ENCODE data around the gene DAPK1. TPM values are rescaled to one million over a fixed set of nuclear protein-coding genes. Genes with fewer than 3 reads are reported as not detected.

Gene DAPK1
- total and polyA plus RNA-seq, 8 donors, result 78.2 to 242 (median 215) TPM

GRCh38 chr9:87615547-87616148, 118.0 kb downstream of the DAPK1 start:
- ATAC-seq, result peak; percentile 19
- H3K27me3 ChIP-seq, result no peaks in the 10 kb centered on the region
- intact Hi-C loops (cut with DNase I), result no loop called here
- H3K27ac ChIP-seq, result peak overlapping the region in 1 of 2 donors; percentile 39
- no peaks in the 10 kb centered on the region for H3K9me3 ChIP-seq
- H3K4me1 ChIP-seq, result peaks cover 31 to 68% of the 10 kb centered on the region in 2 donors
- no peak for TF ChIP-seq CTCF (IDR thresholded peaks at IDR 0.05)
- H3K4me3 ChIP-seq, result no peak overlapping the region
- H3K36me3 ChIP-seq, result peaks cover 0 to 5% of the 10 kb centered on the region in 2 donors
- no peak for DNase-seq

- peaks cover 18 to 46% of the 10 kb centered on the region in 2 donors for H3K4me1 ChIP-seq
- ATAC-seq (no peak), DNase-seq (no peak)
- intact Hi-C loops (cut with DNase I), result no loop called here
- H3K27ac ChIP-seq, result peak overlapping the region in 1 of 2 donors; percentile 41
- H3K36me3 ChIP-seq, result peaks cover 0 to 5% of the 10 kb centered on the region in 2 donors
- no peak overlapping the region for H3K4me3 ChIP-seq
- no peaks in the 10 kb centered on the region for H3K9me3 ChIP-seq
- H3K27me3 ChIP-seq, result no peaks in the 10 kb centered on the region
- no peak for TF ChIP-seq CTCF (IDR thresholded peaks at IDR 0.05)
Observed at GRCh38 chr9:87618226-87618625, 120.6 kb downstream of the DAPK1 start.

GRCh38 chr9:87618931-87619330, 121.3 kb downstream of the DAPK1 start:
- Histone ChIP-seq H3K4me1 (peaks cover 14 to 38% of the 10 kb centered on the region in 2 donors), H3K27ac (no peak overlapping the region), H3K4me3 (no peak overlapping the region), H3K36me3 (peaks cover 0 to 7% of the 10 kb centered on the region in 2 donors), H3K9me3 (no peaks in the 10 kb centered on the region), H3K27me3 (no peaks in the 10 kb centered on the region)
- intact Hi-C loops (cut with DNase I), result no loop called here
- TF ChIP-seq CTCF (IDR thresholded peaks at IDR 0.05), result no peak
- ATAC-seq (no peak), DNase-seq (no peak)

GRCh38 chr9:87619346-87619745, 121.7 kb downstream of the DAPK1 start:
- H3K36me3 ChIP-seq, result peaks cover 0 to 11% of the 10 kb centered on the region in 2 donors
- H3K27ac ChIP-seq, result no peak overlapping the region
- intact Hi-C loops (cut with DNase I), result no loop called here
- no peak for TF ChIP-seq CTCF (IDR thresholded peaks at IDR 0.05)
- no peak for ATAC-seq
- no peaks in the 10 kb centered on the region for H3K9me3 ChIP-seq
- peaks cover 11 to 34% of the 10 kb centered on the region in 2 donors for H3K4me1 ChIP-seq
- no peaks in the 10 kb centered on the region for H3K27me3 ChIP-seq
- H3K4me3 ChIP-seq, result no peak overlapping the region
- no peak for DNase-seq

GRCh38 chr9:87620731-87621322, 123.2 kb downstream of the DAPK1 start:
- no peak for TF ChIP-seq CTCF (IDR thresholded peaks at IDR 0.05)
- intact Hi-C loops (cut with DNase I), result no loop called here
- DNase-seq, result no peak
- H3K9me3 ChIP-seq, result no peaks in the 10 kb centered on the region
- no peak overlapping the region for H3K4me3 ChIP-seq
- peaks cover 0 to 20% of the 10 kb centered on the region in 2 donors for H3K4me1 ChIP-seq
- no peaks in the 10 kb centered on the region for H3K27me3 ChIP-seq
- peak; percentile 38 for ATAC-seq
- H3K27ac ChIP-seq, result no peak overlapping the region
- H3K36me3 ChIP-seq, result peaks cover 0 to 11% of the 10 kb centered on the region in 2 donors
